Measurements from ENCODE around the gene PRCD.

DNA sequence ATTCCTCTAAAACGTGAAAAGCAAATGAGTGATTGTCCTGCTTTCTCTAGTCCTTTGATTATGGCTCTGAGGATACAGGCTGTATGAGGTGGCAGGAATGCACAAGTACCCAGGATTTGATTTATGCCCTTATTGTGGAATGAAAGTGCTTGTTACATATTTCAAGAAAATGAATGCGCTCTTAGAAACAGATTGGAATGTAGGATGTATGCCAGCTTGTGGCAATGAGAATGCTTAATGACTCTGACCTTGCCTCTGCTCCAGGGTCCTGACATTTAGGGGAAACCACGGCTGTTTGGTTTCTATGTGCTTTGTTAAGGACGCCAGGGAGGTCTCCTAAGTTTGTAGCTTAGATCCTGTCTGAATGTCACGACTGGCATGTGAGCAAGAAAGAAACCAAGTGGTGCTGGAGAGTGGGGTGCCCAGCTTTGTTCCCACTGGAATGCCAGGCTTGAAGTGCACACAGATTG lies 22.0 kb downstream of the PRCD start:
- TF ChIP-seq, protein P1, sequence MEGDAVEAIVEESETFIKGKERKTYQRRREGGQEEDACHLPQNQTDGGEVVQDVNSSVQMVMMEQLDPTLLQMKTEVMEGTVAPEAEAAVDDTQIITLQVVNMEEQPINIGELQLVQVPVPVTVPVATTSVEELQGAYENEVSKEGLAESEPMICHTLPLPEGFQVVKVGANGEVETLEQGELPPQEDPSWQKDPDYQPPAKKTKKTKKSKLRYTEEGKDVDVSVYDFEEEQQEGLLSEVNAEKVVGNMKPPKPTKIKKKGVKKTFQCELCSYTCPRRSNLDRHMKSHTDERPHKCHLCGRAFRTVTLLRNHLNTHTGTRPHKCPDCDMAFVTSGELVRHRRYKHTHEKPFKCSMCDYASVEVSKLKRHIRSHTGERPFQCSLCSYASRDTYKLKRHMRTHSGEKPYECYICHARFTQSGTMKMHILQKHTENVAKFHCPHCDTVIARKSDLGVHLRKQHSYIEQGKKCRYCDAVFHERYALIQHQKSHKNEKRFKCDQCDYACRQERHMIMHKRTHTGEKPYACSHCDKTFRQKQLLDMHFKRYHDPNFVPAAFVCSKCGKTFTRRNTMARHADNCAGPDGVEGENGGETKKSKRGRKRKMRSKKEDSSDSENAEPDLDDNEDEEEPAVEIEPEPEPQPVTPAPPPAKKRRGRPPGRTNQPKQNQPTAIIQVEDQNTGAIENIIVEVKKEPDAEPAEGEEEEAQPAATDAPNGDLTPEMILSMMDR (IDR thresholded peaks at IDR 0.05): no peak
- TF ChIP-seq POLR2A (IDR thresholded peaks at IDR 0.05): no peak
